GM12878 (cell line): ENCODE measurements around the gene CYP51A1. TPM values are rescaled to one million over a fixed set of nuclear protein-coding genes. Genes with fewer than 3 reads are reported as not detected.
"Not testable (repeated sequence)": the region's sequence is repeated elsewhere in the genome, so short reads cannot be mapped to it uniquely, and the experiment has no call there.

Source experiments
- ATAC-seq: fragments of 200-7000 bp; cut with Tn5 transposase; 3 replicates; pipeline ENCODE4 v1.9.1; 2020; ENCODE audit warnings: mild to moderate bottlenecking, moderate library complexity
- BruUV-seq: library from RNA; stranded (reverse); fragments of 400-500 nt; replicated peaks from 2 replicates; lab custom pipeline; 2021; lab: Mats Ljungman, UMichigan
- CTCF ChIA-PET: fragments of 300-600 bp; sonication (Branson Sonifier 250); formaldehyde crosslinking; extraction: SDS; loops from one replicate; lab custom pipeline; 2021; ENCODE audit warnings: inconsistent platforms; lab: Yijun Ruan, JAX
- POLR2A ChIA-PET: fragments of 350-600 bp; formaldehyde crosslinking; extraction: SDS; loops from one replicate; lab custom pipeline; 2021; ENCODE audit warnings: inconsistent platforms; lab: Charles Lee
- RAD21 ChIA-PET: fragments of 300-600 bp; sonication (Branson Sonifier 250); formaldehyde crosslinking; loops from one replicate; lab custom pipeline; 2023; ENCODE audit warnings: antibody characterized with exemption; ENCODE audit not compliant: unreplicated experiment; lab: Charles Lee
- SMC1A ChIA-PET: fragments of 300-600 bp; sonication (Branson Sonifier 250); formaldehyde crosslinking; loops from one replicate; lab custom pipeline; 2023; ENCODE audit not compliant: unreplicated experiment, uncharacterized antibody; lab: Charles Lee
- DNase-seq: peaks from one replicate; pipeline ENCODE4 v3.0.0-alpha.2; 2011; ENCODE audit warnings: low read depth, low spot score
- FAIRE-seq: peaks from 3 replicates; lab custom pipeline; 2011; peaks lifted over from hg19 to GRCh38; lab: Jason Lieb, UNC
- H2AFZ ChIP-seq: 2 replicates; pipeline ENCODE4 v1.6.0; 2011; ENCODE audit warnings: low read depth, low read length, control low read depth; ENCODE audit not compliant: control insufficient read depth
- H3K27ac ChIP-seq: 2 replicates; pipeline ENCODE4 v1.5.1; 2011; ENCODE audit warnings: control low read depth; ENCODE audit not compliant: control insufficient read depth, insufficient read depth
- H3K27me3 ChIP-seq, 2 experiments: replicated peaks in 1 of 2; 2 replicates each; pipeline versions ENCODE4 v1.6.0 to v1.6.1; 2011; ENCODE audit warnings: low read length in 1 of 2; ENCODE audit not compliant: control insufficient read depth in 2 of 2, insufficient read depth in 2 of 2
- H3K36me3 ChIP-seq, 2 experiments: 2 replicates each; pipeline ENCODE4 v1.5.1; 2011; ENCODE audit warnings: low read length in 1 of 2; ENCODE audit not compliant: control insufficient read depth in 2 of 2, insufficient read depth in 2 of 2
- H3K4me1 ChIP-seq: 2 replicates; pipeline ENCODE4 v1.6.1; 2011; ENCODE audit warnings: mild to moderate bottlenecking, low read length, moderate library complexity, mixed read lengths; ENCODE audit not compliant: control insufficient read depth, insufficient read depth
- H3K4me2 ChIP-seq: 2 replicates; pipeline ENCODE4 v1.6.0; 2011; ENCODE audit warnings: control low read depth; ENCODE audit not compliant: control insufficient read depth, insufficient read depth
- H3K4me3 ChIP-seq: fragments of 200-600 bp; sonication (generic); 2 replicates; pipeline ENCODE4 v1.5.1; 2016
- H3K79me2 ChIP-seq: 2 replicates; pipeline ENCODE4 v1.6.0; 2011; ENCODE audit warnings: low read length; ENCODE audit not compliant: control insufficient read depth, insufficient read depth
- H3K9ac ChIP-seq: 2 replicates; pipeline ENCODE4 v1.8.0; 2011; ENCODE audit warnings: low read length, control low read depth, mixed read lengths; ENCODE audit not compliant: control insufficient read depth, insufficient read depth
- H3K9me3 ChIP-seq: replicated peaks from 3 replicates; pipeline ENCODE4 v1.5.1; 2011; ENCODE audit warnings: mild to moderate bottlenecking, low read length; ENCODE audit not compliant: control insufficient read depth, insufficient read depth
- H4K20me1 ChIP-seq: 2 replicates; pipeline ENCODE4 v1.6.0; 2011; ENCODE audit not compliant: control insufficient read depth, insufficient read depth
- BACH1 ChIP-seq: fragments of 450-650 bp; IDR thresholded peaks from 2 replicates; pipeline ENCODE4 v1.6.1; 2017; ENCODE audit warnings: mild to moderate bottlenecking, borderline replicate concordance
- BRCA1 ChIP-seq: IDR thresholded peaks from 2 replicates; pipeline ENCODE4 v1.6.1; 2011; ENCODE audit warnings: low read depth, low read length, improper control_type of control experiment
- ESRRA ChIP-seq: IDR thresholded peaks from 2 replicates; pipeline ENCODE4 v1.6.1; 2012; ENCODE audit warnings: mild to moderate bottlenecking, low read length, improper control_type of control experiment
- ETV6 ChIP-seq, 2 experiments: fragments of 450-650 bp in 1 of 2; IDR thresholded peaks in 1 of 2; conservative IDR thresholded peaks in 1 of 2; 2 replicates each; pipeline ENCODE4 v1.6.1; 2014; ENCODE audit warnings: antibody characterized with exemption in 1 of 2, borderline replicate concordance in 1 of 2, low read depth in 1 of 2, mild to moderate bottlenecking in 1 of 2, moderate library complexity in 1 of 2
- GATAD2B ChIP-seq: fragments of 450-650 bp; conservative IDR thresholded peaks from 2 replicates; pipeline ENCODE4 v1.6.1; 2017; ENCODE audit warnings: low read depth, mild to moderate bottlenecking, moderate library complexity
- JUNB ChIP-seq: IDR thresholded peaks from 2 replicates; pipeline ENCODE4 v1.6.1; 2016; ENCODE audit warnings: antibody characterized with exemption, mild to moderate bottlenecking
- LARP7 ChIP-seq: fragments of 450-650 bp; IDR thresholded peaks from 2 replicates; pipeline ENCODE4 v1.6.1; 2017; ENCODE audit warnings: mild to moderate bottlenecking
- MTA2 ChIP-seq: fragments of 450-650 bp; IDR thresholded peaks from 2 replicates; pipeline ENCODE4 v1.6.1; 2016; ENCODE audit warnings: low read depth, mild to moderate bottlenecking, moderate library complexity
- MTA3 ChIP-seq: IDR thresholded peaks from 2 replicates; pipeline ENCODE4 v1.6.1; 2012; ENCODE audit warnings: low read length, inconsistent platforms, borderline replicate concordance
- NFYB ChIP-seq: IDR thresholded peaks from 2 replicates; pipeline ENCODE4 v1.6.1; 2011; ENCODE audit warnings: low read depth, mild to moderate bottlenecking, low read length, improper control_type of control experiment, moderate library complexity; ENCODE audit not compliant: insufficient read depth
- PML ChIP-seq: IDR thresholded peaks from 2 replicates; pipeline ENCODE4 v1.6.1; 2012; ENCODE audit warnings: low read length, inconsistent platforms
- RAD51 ChIP-seq: fragments of 450-650 bp; IDR thresholded peaks from 2 replicates; pipeline ENCODE4 v1.6.1; 2016; ENCODE audit warnings: moderate library complexity, mild to moderate bottlenecking, inconsistent platforms
- RCOR1 ChIP-seq: conservative IDR thresholded peaks from 2 replicates; pipeline ENCODE4 v1.6.1; 2012; ENCODE audit warnings: low read depth, low read length, improper control_type of control experiment
- SIN3A ChIP-seq: IDR thresholded peaks from 2 replicates; pipeline ENCODE4 v1.6.1; 2012; ENCODE audit warnings: low read depth, low read length, improper control_type of control experiment
- SREBF1 ChIP-seq: IDR thresholded peaks from 2 replicates; pipeline ENCODE4 v1.6.1; 2012; ENCODE audit warnings: mild to moderate bottlenecking, low read length
- TCF12 ChIP-seq: IDR thresholded peaks from 2 replicates; pipeline ENCODE4 v1.6.1; 2011; ENCODE audit warnings: low read depth, mild to moderate bottlenecking, low read length
- WGBS: methylation state at CpG from one replicate; pipeline ENCODE4 v1.1.6; 2016; ENCODE audit warnings: low lambda C conversion rate; ENCODE audit not compliant: insufficient replicate concordance, insufficient coverage; ENCODE audit errors: missing lambda C conversion rate; 5-methylcytosine and 5-hydroxymethylcytosine counted together
- in situ Hi-C: fragments of 300-500 bp; cut with MboI; formaldehyde crosslinking; loops from 9 replicates; pipeline ENCODE4 v1.14.3; 2018; ENCODE audit warnings: mixed read lengths
- intact Hi-C: fragments of 100-400 bp; cut with micrococcal nuclease; formaldehyde crosslinking; loops from one replicate; pipeline ENCODE4 v1.14.2; 2022; ENCODE audit not compliant: unreplicated experiment
- polyA plus RNA-seq, 11 experiments: library from polyadenylated mRNA; depleted of rRNA in 4 of 11; unstranded in 6 of 11; stranded (reverse) in 5 of 11; fragments of >200 nt; fragmentation: Nextera tagmentation in 4 of 11; fragmentation: Illumina TruSeq in 1 of 11; extraction: Ambion mirVana in 4 of 11; extraction: Trizol in 1 of 11; gene quantifications; 1 replicate in 1 of 11; 2 replicates in 10 of 11; pipeline versions ENCODE4 v1.2.1 to v1.2.3, GENCODE V29; 2011 to 2016; ENCODE audit warnings: inconsistent platforms in 2 of 11, missing spikeins in 2 of 11, low read depth in 1 of 11
- total RNA-seq, 4 experiments: library from RNA; depleted of rRNA in 3 of 4; stranded (reverse); fragments of >200 nt in 3 of 4; fragmentation: Illumina TruSeq in 1 of 4; extraction: Trizol in 1 of 4; gene quantifications; 2 replicates each; pipeline versions ENCODE4 v1.2.1 to v1.2.3, GENCODE V29; 2013 to 2021
- TF ChIP-seq, protein P1 (sequence below): IDR thresholded peaks from 2 replicates; pipeline ENCODE4 v1.6.1; 2011; ENCODE audit warnings: mild to moderate bottlenecking, low read depth, low read length, moderate library complexity; ENCODE audit not compliant: insufficient replicate concordance
- TF ChIP-seq, protein P2 (sequence below): IDR thresholded peaks from 2 replicates; pipeline ENCODE4 v1.6.1; 2012; ENCODE audit warnings: low read length, inconsistent platforms

CYP51A1 gene
- total and polyA plus RNA-seq, 10 of the 15 experiments (the other 5 are each of a cell fraction or from before 2014, with no cell fraction given): 21.5 to 113 (median 61.8) TPM

DNA sequence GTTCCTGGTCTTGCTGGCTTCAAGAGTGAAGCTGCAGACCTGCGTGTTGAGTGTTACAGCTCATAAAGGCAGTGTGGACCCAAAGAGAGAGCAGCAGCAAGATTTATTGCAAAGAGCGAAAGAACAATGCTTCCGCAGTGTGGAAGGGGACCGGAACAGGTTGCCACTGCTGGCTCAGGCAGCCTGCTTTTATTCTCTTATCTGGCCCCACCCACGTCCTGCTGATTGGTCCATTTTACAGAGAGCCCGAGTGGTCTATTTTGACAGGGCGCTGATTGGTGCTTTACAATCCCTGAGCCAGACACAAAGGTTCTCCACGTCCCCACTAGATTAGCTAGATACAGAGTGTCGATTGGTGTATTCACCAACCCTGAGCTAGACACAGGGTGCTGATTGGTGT is 8.5 kb upstream of the CYP51A1 start:
- in situ Hi-C loops, FAIRE-seq, H2AFZ ChIP-seq, H3K9me3 ChIP-seq, RAD21 ChIA-PET, SMC1A ChIA-PET, H3K27ac ChIP-seq, H4K20me1 ChIP-seq, ATAC-seq, H3K4me1 ChIP-seq, H3K4me3 ChIP-seq, H3K79me2 ChIP-seq, CTCF ChIA-PET, POLR2A ChIA-PET, BruUV-seq, H3K4me2 ChIP-seq, H3K36me3 ChIP-seq, H3K9ac ChIP-seq, H3K27me3 ChIP-seq, DNase-seq, intact Hi-C loops: not testable (repeated sequence)
- 72% methylated on average over 9 of the region's 9 CpGs for WGBS
- TF ChIP-seq NFYB: 0 out of 2 replicates have a peak, but pooled peaks have one; percentile 12

DNA sequence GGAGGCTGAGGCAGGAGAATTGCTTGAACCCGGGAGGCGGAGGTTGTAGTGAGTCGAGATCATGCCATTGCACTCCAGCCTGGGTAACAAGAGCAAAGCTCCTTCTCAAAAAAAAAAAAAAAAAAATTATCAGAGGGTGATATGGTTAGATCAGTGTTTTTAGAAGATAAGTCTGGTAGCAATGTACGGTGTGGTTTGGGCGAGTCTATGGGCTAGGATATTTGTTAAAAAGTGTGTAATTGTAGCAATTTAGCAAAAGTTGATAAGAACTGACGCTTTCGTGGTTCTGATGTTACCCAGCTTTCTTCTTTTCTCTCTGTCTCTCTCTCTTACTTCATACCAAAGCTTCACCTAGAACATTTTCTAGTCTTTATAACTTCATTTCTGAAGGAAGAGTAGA is 6.9 kb upstream of the CYP51A1 start:
- 93% methylated on average over 7 of the region's 7 CpGs for WGBS
- RAD21 ChIA-PET: no interaction called here
- Histone ChIP-seq H3K9ac (no peak overlapping the region), H2AFZ (no peak overlapping the region), H3K27me3 (no peaks in the 10 kb centered on the region), H3K79me2 (no peaks in the 10 kb centered on the region), H3K4me3 (no peak overlapping the region), H3K9me3 (no peaks in the 10 kb centered on the region; the same call in 1 of the 3 replicates), H3K36me3 (no peaks in the 10 kb centered on the region), H4K20me1 (no peaks in the 10 kb centered on the region), H3K27ac (no peak overlapping the region), H3K4me2 (no peak overlapping the region), H3K4me1 (no peaks in the 10 kb centered on the region)
- intact Hi-C loops: no loop called here
- CTCF ChIA-PET: no interaction called here
- in situ Hi-C loops: no loop called here
- POLR2A ChIA-PET: interaction anchor here (0.6 kb wide), 1 partner anchor 23 kb away, joined by 3 read pairs; no protein-coding TSS in a partner anchor
- BruUV-seq: no TSS peak
- no peak for ATAC-seq
- FAIRE-seq: no peak
- DNase-seq: no peak
- SMC1A ChIA-PET: interaction anchor here (0.6 to 1.1 kb wide), 2 partner anchors 10 to 33 kb away, joined by 3 read pairs; no protein-coding TSS in a partner anchor
- TF ChIP-seq RAD51: no peak
- TF ChIP-seq MTA2: no peak
- TF ChIP-seq ETV6 (conservative IDR thresholded peaks at IDR 0.05 in 1 of 2, IDR thresholded peaks at IDR 0.05 in 1 of 2; ENCODE audit: borderline replicate concordance in 1 of 2, low read depth in 1 of 2): no peak
- TF ChIP-seq BACH1: no peak
- TF ChIP-seq, protein P1, sequence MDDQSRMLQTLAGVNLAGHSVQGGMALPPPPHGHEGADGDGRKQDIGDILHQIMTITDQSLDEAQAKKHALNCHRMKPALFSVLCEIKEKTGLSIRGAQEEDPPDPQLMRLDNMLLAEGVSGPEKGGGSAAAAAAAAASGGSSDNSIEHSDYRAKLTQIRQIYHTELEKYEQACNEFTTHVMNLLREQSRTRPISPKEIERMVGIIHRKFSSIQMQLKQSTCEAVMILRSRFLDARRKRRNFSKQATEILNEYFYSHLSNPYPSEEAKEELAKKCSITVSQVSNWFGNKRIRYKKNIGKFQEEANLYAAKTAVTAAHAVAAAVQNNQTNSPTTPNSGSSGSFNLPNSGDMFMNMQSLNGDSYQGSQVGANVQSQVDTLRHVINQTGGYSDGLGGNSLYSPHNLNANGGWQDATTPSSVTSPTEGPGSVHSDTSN: no peak
- TF ChIP-seq SIN3A: no peak
- TF ChIP-seq MTA3: no peak
- TF ChIP-seq, protein P2, sequence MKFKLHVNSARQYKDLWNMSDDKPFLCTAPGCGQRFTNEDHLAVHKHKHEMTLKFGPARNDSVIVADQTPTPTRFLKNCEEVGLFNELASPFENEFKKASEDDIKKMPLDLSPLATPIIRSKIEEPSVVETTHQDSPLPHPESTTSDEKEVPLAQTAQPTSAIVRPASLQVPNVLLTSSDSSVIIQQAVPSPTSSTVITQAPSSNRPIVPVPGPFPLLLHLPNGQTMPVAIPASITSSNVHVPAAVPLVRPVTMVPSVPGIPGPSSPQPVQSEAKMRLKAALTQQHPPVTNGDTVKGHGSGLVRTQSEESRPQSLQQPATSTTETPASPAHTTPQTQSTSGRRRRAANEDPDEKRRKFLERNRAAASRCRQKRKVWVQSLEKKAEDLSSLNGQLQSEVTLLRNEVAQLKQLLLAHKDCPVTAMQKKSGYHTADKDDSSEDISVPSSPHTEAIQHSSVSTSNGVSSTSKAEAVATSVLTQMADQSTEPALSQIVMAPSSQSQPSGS: no peak
- no peak for TF ChIP-seq TCF12
- TF ChIP-seq BRCA1: no peak
- TF ChIP-seq PML: no peak
- TF ChIP-seq JUNB: no peak
- no peak for TF ChIP-seq SREBF1
- no peak for TF ChIP-seq ESRRA
- no peak for TF ChIP-seq LARP7
- TF ChIP-seq RCOR1: no peak
- TF ChIP-seq GATAD2B: no peak
